Activated CD8-positive, alpha-beta memory T cell treated with anti-CD3 and anti-CD28 coated beads, Interleukin-2, amount 50 U/mL, for 24 hours (primary cell): ENCODE results near the gene MFNG.
"Not testable (repeated sequence)": the region's sequence is repeated elsewhere in the genome, so short reads cannot be mapped to it uniquely, and the experiment has no call there.

ENCODE experiments used
- DNase-seq: peaks from one replicate; pipeline ENCODE4 v3.0.0-alpha.2; 2020; ENCODE audit errors: extremely low read depth

MFNG gene, protein sequence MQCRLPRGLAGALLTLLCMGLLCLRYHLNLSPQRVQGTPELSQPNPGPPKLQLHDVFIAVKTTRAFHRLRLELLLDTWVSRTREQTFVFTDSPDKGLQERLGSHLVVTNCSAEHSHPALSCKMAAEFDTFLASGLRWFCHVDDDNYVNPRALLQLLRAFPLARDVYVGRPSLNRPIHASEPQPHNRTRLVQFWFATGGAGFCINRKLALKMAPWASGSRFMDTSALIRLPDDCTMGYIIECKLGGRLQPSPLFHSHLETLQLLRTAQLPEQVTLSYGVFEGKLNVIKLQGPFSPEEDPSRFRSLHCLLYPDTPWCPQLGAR

GRCh38 chr22:37486224-37486845 lies at the start of gene MFNG:
TSS of gene MFNG (minus strand) at chr22:37486384. CDS start at chr22:37486177, 207 bp downstream.
- peak; percentile 41 for DNase-seq

GRCh38 chr22:37535159-37535558 lies 49.0 kb upstream of the MFNG start:
- DNase-seq, result no peak

DNA sequence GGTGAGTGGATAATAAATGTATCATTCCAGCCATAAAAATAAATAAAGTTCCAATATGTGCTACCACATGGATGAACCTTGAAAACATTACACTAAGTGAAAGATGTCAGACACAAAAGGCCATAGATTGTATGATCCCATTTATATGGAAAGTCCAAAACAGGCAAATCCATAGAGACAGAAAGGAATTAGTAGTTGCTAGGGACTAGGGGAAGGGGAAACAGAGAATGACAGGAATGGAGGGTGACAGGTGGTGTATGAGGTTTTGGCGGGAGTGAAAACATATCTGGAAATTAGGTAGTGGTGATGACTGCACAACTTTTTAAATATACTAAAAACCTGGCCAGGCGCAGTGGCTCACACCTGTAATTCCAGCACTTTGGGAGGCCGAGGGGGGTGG lies 48.3 kb upstream of the MFNG start:
- DNase-seq, result no peak

GRCh38 chr22:37533995-37534394 lies 47.8 kb upstream of the MFNG start:
- no peak for DNase-seq

DNA sequence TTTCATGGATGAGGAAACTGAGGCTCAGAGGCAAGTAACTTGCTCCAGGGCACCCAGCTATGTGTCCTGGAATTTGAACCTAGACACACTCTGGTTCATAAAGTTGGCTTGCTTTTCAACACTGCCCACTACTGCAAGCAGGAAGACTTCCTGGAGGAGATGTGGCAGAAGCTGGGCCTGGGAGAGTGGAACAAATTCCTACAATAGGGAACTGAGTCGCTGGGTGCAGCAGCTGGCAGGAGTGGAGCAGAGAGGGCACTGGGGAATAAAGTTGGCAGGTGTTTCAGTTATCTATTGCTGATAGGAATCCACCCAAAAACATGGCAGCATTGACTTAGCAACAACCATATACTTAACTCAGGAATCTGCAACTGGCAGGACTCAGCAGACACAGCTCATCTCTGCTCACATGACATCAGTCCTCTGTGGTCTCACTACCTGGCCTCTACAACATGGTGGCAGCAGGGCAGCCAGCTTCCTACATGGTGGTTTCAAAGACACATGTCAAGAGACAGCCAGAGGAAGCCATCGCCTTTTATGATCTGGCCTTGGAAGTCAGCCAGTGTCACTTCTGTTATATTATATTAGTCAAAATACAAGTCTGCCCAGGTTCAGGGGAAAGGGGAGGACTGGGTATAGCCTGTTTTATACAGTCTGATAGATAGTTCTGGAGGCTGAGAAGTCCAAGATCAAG lies 43.6 kb upstream of the MFNG start:
- no peak for DNase-seq

- not testable (repeated sequence) for DNase-seq
Observed at GRCh38 chr22:37527952-37528351, 41.8 kb upstream of the MFNG start.

DNA sequence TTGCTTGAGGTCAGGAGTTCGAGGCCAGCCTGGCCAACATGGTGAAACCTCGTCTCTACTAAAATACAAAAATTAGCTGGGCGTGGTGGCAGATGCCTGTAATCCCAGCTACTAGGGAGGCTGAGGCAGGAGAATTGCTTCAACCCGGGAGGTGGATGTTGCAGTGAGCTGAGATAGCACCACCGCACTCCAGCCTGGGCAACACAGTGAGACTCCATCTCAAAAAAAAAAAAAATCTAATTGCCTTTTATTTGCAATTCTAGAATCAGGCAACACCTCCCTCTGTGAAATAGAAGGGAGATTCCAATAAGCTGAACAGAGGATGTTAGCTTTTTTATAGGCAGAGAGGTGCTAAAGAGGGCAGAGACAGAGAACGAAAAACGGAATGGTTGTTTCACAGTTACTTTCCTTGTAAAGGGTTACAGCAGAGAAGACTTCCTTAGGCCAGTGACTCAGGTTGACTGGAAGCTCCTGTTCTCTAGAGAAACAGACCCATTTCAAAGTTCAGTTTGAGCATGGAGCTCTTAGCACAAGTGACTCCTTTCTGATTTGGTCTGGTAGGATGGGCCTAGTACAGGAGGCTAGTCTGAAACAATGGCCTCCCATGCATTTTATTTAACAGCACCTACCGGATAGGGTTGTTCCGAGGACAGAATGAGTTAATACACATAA lies 41.0 kb upstream of the MFNG start:
- DNase-seq, result not testable (repeated sequence)

GRCh38 chr22:37526376-37526775 lies 40.2 kb upstream of the MFNG start:
- no peak for DNase-seq

DNA sequence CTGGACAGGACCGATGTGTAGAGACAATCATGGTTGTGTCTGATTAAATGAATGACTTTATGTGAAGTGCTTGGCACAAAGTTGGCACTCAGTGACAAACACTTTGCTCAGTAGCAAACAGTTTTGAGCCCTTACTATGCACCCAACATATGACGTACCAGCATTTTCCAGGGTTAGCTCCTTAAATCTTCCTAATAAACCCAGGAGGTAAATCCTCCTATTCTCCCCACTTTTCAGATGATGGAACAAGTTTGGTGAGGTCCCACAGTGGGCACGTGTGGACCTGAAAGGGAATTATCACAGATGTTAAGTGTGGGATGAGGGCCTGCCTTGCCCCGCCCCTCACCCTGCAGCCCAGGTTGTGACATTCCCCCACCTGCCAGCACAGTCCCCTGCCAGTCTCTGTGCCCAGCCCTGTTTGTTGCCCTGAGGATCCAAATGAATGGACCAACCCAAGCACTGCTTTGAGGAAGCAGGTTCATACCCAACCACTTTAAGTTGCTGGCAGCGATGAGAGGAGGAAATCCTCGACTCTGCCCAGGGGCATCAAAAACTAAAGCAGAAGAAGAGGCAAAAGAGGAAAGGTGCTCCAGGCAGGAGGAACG lies 39.7 kb upstream of the MFNG start:
- DNase-seq, result no peak

DNA sequence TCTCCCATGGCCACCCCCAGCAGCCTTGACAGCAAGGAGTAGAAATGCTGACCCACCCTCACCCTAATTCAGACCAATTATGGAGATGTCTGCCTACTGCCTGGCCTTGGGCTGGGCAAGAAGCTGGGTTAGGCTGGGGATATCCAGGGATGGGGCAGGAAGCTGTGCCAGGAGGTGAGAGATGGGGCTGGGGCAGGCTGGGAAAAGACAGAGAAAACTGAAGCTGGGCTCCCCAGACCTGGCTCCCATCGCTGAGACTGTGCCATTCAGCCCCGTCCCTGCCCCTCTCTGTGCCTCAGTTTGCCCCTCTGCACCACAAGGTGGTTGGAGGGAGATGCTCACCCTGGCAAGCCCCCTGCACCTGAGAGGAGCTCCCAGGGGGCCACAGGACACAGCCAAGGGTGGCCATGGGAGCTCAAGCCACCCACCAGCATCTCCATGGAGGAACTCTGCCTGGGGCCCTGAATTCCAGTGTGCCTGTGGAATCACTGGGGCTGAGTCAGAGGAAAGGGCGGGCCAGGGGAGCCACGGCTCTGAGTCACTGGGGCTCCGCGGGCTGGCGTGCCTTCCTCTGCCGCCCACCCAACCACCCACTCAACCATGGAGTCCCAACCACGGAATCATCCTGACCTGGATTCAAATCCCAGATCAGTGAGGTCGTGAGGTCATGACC lies 39.0 kb upstream of the MFNG start:
- DNase-seq, result no peak

- DNase-seq, result no peak
Observed at GRCh38 chr22:37522482-37522881, 36.3 kb upstream of the MFNG start.

DNA sequence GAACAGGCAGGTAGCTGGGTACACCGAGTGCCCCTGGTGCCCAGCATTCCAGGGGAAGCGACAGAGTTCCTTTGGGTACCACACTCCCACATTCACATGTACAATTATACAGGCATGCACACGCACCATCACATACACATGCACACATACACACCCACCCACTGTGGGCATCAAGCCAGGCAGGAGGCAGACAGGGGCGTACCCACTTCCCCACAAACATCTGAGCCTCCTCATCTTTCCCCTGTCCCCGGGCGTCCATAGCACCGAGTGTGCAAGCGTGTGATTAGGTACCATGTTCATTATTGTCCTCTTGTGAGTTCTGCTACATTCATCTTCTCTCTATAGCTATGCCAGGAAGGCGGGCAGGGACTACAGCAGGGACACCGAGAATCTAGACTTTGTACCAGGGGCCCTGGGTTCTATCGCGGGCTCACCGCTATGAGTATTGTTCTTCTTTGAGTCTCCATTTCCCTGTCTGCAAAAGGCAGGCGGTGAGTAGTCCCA lies 35.1 kb upstream of the MFNG start:
- DNase-seq, result no peak

DNA sequence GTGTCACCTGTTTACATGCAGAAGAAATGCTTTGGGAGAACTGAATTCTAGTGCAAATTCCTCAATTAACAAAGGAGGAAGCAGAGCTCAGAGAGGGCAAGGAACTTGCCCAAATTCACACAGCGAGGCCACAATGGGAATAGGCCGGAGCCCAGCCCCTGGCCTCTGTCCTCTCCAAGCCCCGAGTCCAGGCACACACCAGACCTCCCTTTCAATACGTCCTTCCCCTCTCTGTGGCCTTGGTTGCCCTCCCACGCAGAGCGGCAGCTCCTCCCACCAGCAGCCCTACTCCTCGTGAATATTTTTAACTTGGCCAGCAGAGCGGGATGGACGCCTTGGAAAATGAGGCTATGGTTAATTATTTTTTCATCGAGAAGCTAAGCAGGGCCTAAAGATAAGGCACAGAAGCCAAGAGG lies 34.6 kb upstream of the MFNG start:
- no peak for DNase-seq

GRCh38 chr22:37519268-37520195 lies 33.3 kb upstream of the MFNG start, which contains the start of gene CARD10:
TSS of gene CARD10 (minus strand) at chr22:37519415. CDS start at chr22:37519200, 215 bp downstream.
- DNase-seq, result no peak

DNA sequence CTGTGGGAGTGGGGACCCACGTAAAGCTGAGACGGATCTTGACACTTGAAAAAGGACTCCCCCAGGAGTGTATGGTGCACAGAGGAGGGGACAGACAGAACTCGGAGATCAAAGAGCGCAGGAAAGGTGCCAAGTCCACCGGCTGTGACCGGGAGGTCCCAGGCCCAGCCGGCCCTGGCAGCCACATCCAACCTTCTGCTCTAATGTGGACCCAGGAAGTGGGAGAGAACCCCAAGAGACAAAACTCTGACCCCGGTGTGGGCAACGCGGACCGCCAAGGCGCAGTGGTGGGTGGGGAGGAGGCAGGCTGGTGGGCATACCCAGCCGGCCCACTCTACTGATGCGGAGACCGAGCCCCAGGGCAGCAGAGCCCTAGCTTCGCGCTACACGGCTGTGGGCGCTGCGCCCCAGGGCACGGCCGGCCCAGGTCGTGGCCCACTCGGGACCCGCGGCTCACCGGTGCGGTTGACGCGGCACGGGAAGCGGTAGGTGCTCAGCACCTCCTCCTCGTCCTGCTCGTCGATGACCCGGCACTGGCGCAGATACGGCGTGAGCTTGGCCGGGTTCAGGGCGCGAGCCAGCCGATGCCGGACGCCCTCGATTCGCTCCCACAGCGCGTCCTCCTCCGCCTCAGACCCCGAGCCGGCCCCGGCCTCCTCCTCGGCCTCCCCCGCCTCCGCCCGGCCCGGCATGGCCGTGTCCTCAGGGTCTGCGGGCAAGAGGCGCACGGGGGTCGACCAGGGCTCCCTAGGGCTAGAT lies 32.5 kb upstream of the MFNG start:
- DNase-seq, result no peak

DNA sequence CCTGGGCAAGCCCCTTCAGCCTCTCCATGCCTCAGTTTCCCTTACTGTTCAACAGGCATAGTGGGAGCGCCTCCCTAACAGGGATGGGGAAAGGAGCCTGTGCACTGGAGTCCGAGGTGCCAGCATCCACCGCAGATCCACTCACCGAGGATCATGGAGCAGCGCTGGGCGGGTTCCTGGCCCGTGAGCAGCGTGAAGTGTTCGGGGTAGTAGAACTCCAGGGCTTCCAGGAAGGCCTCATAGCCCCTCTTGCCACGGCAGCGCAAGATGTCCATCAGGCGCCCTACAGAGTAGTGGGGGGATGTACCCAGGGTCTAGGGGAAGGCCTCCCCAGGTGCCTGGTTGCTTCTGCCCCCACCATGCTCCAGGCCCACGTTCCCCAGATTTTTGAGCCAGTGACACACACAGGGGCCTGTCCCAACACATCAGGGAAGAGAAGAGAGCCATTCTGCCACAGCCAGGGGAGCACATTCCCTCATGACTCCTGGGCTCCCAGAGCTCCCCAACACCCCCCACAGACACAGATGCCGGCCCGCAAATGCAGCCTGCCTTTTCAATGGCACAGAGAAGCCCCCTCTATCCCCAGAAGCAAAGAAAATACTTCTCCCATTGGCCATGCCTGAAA lies 31.8 kb upstream of the MFNG start:
- DNase-seq, result no peak

DNA sequence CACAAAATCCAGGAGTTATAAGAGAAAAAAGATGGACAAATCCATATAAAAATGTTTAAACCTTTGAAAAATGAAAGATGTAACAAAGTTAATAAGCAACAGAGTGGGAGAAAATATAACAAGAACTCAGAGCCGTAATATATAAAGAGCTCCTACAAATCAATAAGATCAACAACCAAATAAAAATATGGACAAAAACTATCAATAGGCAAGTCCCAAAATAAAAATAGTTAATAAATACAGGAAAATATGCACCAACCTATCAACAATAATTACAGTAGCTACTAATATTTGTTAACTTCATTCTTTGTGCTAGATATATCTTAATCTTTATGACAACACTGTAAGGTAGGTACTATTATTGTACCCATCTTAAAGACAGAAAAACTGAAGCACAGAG lies 30.3 kb upstream of the MFNG start:
- DNase-seq, result no peak

DNA sequence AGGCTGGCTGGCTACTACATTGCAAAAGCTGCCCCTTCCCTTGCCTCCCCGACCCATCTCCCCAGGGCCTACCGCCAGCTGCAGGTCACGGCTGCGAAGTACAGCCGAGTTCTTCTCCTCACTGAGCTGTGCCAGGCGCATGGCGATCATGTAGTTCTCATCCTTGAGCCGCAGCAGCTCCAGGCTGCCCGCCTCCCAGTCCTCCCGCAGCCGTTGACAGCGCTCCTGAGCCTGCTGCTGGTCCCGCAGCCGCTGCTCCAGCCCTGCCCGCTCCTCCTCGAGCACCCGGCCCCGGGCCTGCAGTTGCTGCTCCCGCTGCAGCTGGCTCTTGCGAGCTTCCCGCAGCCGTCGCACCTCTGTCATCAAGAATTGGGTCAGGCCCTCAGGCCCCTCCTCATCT lies 29.7 kb upstream of the MFNG start:
- no peak for DNase-seq

GRCh38 chr22:37514526-37515051 lies 28.4 kb upstream of the MFNG start:
- no peak for DNase-seq
